IPS-NIHi7 (cell line): ENCODE data around the gene IL13RA1.
"Not testable (repeated sequence)": the region's sequence is repeated elsewhere in the genome, so short reads cannot be mapped to it uniquely, and the experiment has no call there.

Source experiments
- DNase-seq: peaks from one replicate; pipeline ENCODE4 v3.0.0; 2012; ENCODE audit warnings: mixed read lengths; ENCODE audit errors: extremely low spot score

IL13RA1 gene

DNA sequence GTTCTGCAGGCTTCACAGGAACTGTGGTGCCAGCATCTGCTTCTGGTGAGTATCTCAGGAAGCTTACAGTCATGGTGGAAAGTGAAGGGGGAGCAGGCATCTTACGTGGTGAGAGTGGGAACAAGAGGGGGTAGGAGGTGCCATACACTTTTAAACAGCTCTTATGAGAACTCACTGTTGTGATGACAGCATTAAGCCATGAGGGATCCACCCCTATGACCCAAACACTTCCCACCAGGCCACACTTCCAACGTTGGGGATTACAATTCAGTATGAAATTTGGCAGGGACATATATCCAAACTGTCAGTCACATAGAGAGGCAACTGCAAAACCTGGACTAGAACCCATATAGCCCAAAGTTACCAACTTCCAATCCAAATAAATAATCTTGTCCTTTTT, 53.1 kb downstream of the IL13RA1 start:
- no peak for DNase-seq

GRCh38 chrX:118780911-118781310, 53.5 kb downstream of the IL13RA1 start:
- DNase-seq: no peak

- no peak for DNase-seq
Observed at GRCh38 chrX:118795528-118796280, 68.3 kb downstream of the IL13RA1 start.

DNA sequence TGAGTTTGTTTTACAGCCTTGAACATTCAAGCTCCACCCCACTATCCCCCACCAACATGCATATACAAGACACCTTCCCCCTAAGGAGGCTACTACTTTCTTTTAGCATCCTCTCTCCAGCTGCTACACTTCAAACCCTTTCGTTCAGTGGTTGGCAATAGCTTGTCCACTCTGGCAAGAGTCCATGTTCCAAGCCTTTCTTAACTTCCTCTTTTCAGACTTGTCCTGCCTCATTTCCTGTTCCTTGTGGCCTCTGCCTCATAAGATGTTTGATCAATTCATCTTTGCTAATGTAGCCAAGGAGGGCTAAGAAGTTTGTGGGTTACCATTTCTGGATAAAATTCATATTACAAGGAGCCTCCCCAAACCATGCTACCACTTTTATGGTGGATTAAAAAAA, 75.5 kb downstream of the IL13RA1 start:
- no peak for DNase-seq

DNA sequence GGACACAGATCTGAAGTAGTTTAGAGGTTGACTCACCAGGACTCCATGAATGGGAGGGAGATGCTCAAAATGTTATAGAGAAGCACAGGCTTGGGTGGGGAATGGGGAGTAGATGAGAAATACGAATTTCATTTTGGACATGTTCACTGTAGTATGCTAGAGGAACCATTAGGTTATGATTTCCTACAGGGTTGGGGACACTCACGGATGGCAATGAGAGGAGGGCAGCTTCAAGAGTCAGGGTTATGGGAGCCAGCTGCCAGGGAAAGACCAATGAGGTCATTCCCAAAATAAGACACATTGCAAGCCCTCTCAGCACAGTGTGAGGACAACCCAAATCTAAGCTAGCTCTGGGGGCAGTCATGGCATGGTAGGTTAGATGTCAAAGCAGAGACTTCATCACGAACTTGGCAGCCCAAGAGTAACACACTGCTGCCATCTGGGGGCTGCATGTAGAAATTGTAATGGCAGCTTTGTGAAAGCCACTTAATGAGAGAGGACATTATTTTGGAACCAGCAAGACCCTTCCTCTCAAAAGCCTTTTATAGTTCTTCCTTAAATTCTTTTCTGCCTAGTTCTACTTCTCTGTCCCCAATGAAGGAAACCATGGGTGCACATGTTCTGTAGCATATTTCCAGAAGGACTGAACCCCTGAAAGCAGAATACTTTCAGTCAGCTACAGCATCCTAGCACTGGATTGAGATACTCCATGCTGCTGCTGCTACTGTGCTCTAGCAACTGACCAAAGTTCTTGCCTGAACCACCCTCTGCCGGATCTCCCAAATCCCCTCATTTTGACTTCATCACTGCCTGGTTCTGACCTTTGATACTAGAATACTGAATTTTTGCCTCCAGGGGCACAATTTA, 80.0 kb downstream of the IL13RA1 start:
- peak; percentile 74 for DNase-seq

DNA sequence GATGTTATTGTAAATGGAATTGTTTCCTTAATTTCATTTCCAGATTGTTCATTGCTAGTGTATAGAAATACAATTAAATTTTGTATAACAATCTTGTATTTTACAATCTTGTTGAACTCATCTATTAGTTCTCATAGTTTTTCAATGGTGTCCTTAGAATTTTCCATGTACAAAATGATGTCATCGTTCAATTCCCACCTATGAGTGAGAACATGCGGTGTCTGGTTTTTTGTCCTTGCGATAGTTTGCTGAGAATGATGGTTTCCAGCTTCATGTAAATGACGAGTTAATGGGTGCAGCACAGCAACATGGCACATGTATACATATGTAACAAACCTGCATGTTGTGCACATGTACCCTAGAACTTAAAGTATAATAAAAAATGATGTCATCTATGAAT, 89.9 kb downstream of the IL13RA1 start:
- DNase-seq: not testable (repeated sequence)

GRCh38 chrX:118823263-118824172, 96.1 kb downstream of the IL13RA1 start, which contains the start of gene ZCCHC12:
Gene ZCCHC12 (plus strand): TSS chrX:118823824. CDS start chrX:118825245, 1,421 bp downstream.
- DNase-seq: peak; percentile 98

DNA sequence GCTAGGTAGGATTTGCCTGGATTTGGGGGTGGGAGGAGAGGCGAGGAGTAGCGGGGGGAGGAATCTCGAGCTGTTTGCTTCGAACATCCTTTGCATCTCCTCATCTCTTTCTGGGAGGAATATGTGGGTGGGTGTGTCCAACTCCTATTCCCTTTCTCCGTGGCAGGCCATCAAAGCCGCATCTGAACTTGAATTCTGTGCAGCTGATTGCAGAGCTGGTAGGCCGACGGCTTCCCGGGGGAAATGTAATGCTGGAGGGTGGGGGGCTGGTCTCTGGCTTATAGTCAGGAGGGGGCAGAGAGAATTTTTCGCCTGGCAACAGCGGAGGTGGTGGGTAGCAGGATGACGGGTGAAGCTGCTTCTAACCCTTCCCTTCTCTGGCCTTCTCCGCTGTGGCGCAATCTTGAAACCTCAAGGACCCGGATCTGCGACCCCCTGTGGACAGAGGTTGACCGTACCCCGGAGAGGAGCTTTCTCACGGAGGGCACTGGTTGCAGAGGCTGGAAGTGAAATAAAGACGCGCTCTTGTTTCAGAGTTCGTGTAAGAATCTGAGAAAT, 96.8 kb downstream of the IL13RA1 start:
- DNase-seq: peak; percentile 39

DNA sequence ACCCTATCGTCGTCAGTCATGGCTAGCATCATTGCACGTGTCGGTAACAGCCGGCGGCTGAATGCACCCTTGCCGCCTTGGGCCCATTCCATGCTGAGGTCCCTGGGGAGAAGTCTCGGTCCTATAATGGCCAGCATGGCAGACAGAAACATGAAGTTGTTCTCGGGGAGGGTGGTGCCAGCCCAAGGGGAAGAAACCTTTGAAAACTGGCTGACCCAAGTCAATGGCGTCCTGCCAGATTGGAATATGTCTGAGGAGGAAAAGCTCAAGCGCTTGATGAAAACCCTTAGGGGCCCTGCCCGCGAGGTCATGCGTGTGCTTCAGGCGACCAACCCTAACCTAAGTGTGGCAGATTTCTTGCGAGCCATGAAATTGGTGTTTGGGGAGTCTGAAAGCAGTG, 97.8 kb downstream of the IL13RA1 start:
- DNase-seq: no peak

DNA sequence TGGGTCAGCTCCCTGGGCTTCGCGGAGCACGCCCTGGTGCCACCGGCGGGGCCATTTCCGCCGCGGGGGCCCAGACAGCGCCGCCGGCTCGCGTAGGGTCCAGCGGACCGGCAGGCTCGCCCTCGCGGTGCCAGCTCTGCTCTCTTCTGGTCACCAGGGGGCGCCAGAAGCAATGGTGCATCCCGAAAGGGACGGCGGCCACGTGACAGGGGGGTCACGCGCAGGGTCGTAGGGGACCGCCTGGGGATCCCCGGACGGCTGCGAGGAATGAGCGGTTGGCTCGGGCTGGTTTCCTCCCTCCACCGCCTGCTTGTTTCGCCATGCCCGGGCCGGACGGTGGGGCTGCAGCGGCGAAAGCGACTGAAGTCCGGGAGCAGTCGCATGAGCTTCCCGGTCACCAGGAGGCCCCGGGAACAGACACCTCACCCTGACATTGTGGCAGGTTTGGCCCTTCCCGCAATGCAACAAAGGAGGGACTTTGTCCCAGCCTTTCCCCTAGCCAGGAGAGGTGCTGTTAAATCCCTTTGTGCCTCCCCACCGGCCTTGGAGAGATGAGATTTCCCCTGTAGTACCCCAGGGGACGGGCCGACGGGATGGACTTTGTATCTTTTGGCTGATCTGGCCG, 112.0 kb downstream of the IL13RA1 start:
- peak; percentile 91 for DNase-seq
